Activated naive CD4-positive, alpha-beta T cell treated with anti-CD3 and anti-CD28 coated beads, Interleukin-2, amount 50 U/mL, for 24 hours (primary cell): ENCODE data around the gene CUL2.
"Not testable (repeated sequence)": the region's sequence is repeated elsewhere in the genome, so short reads cannot be mapped to it uniquely, and the experiment has no call there.

Experiments
- H3K27ac Mint-ChIP-seq: one replicate; pipeline ENCODE4 v1.8.0; 2021; ENCODE audit warnings: mild to moderate bottlenecking, mixed read lengths
- H3K27me3 Mint-ChIP-seq: one replicate; pipeline ENCODE4 v1.8.0; 2021; ENCODE audit warnings: mixed read lengths
- H3K36me3 Mint-ChIP-seq: one replicate; pipeline ENCODE4 v1.8.0; 2021; ENCODE audit warnings: mixed read lengths
- H3K4me1 Mint-ChIP-seq: one replicate; pipeline ENCODE4 v1.8.0; 2021; ENCODE audit warnings: mixed read lengths
- H3K4me3 Mint-ChIP-seq: one replicate; pipeline ENCODE4 v1.8.0; 2021; ENCODE audit warnings: mild to moderate bottlenecking, mixed read lengths
- H3K9me3 Mint-ChIP-seq: one replicate; pipeline ENCODE4 v1.8.0; 2021; ENCODE audit warnings: mixed read lengths

Gene CUL2

GRCh38 chr10:35096312-35096711 is 6.2 kb upstream of the CUL2 start:
- Mint-ChIP-seq H3K27me3 (peaks cover 2% of the 10 kb centered on the region), H3K4me3 (no peak overlapping the region), H3K4me1 (peaks cover 1% of the 10 kb centered on the region), H3K9me3 (no peaks in the 10 kb centered on the region), H3K27ac (no peak overlapping the region), H3K36me3 (no peaks in the 10 kb centered on the region)

- no peaks in the 10 kb centered on the region for H3K36me3 Mint-ChIP-seq
- H3K4me1 Mint-ChIP-seq: peaks cover 26% of the 10 kb centered on the region
- H3K4me3 Mint-ChIP-seq: no peak overlapping the region
- no peaks in the 10 kb centered on the region for H3K9me3 Mint-ChIP-seq
- no peak overlapping the region for H3K27ac Mint-ChIP-seq
- peaks cover 2% of the 10 kb centered on the region for H3K27me3 Mint-ChIP-seq
Observed at GRCh38 chr10:35092851-35093250, 2.7 kb upstream of the CUL2 start.

GRCh38 chr10:35091994-35092790 is 2.1 kb upstream of the CUL2 start:
- H3K4me3 Mint-ChIP-seq: no peak overlapping the region
- H3K36me3 Mint-ChIP-seq: peaks cover 3% of the 10 kb centered on the region
- H3K9me3 Mint-ChIP-seq: no peaks in the 10 kb centered on the region
- peaks cover 2% of the 10 kb centered on the region for H3K27me3 Mint-ChIP-seq
- peak overlapping the region; percentile 46 for H3K27ac Mint-ChIP-seq
- peaks cover 32% of the 10 kb centered on the region for H3K4me1 Mint-ChIP-seq

- Mint-ChIP-seq H3K27ac (peak overlapping the region; percentile 92), H3K4me1 (peaks cover 51% of the 10 kb centered on the region), H3K27me3 (no peaks in the 10 kb centered on the region), H3K36me3 (peaks cover 3% of the 10 kb centered on the region), H3K4me3 (peak overlapping the region; percentile 94), H3K9me3 (no peaks in the 10 kb centered on the region)
Observed at GRCh38 chr10:35089611-35090161, 455 bp downstream of the CUL2 start.

- peaks cover 16% of the 10 kb centered on the region for H3K36me3 Mint-ChIP-seq
- H3K27me3 Mint-ChIP-seq: no peaks in the 10 kb centered on the region
- no peak overlapping the region for H3K27ac Mint-ChIP-seq
- peaks cover 76% of the 10 kb centered on the region for H3K4me1 Mint-ChIP-seq
- no peak overlapping the region for H3K4me3 Mint-ChIP-seq
- H3K9me3 Mint-ChIP-seq: no peaks in the 10 kb centered on the region
Observed at GRCh38 chr10:35083242-35083641, 6.9 kb downstream of the CUL2 start.

- H3K9me3 Mint-ChIP-seq, H3K4me3 Mint-ChIP-seq: not testable (repeated sequence)
Observed at GRCh38 chr10:35080261-35080660, 9.9 kb downstream of the CUL2 start.

GRCh38 chr10:35079763-35080162 is 10.4 kb downstream of the CUL2 start:
- no peaks in the 10 kb centered on the region for H3K27me3 Mint-ChIP-seq
- H3K4me1 Mint-ChIP-seq: peaks cover 54% of the 10 kb centered on the region
- peaks cover 13% of the 10 kb centered on the region for H3K36me3 Mint-ChIP-seq
- no peak overlapping the region for H3K27ac Mint-ChIP-seq
- H3K4me3 Mint-ChIP-seq: no peak overlapping the region
- no peaks in the 10 kb centered on the region for H3K9me3 Mint-ChIP-seq

More at GRCh38 chr10:35080261-35080660, 9.9 kb downstream of the CUL2 start:
- peaks cover 13% of the 10 kb centered on the region for H3K36me3 Mint-ChIP-seq
- peaks cover 49% of the 10 kb centered on the region for H3K4me1 Mint-ChIP-seq
- not testable (repeated sequence) for H3K27me3 Mint-ChIP-seq, H3K27ac Mint-ChIP-seq

GRCh38 chr10:35079265-35079664 is 10.9 kb downstream of the CUL2 start:
- H3K4me1 Mint-ChIP-seq: peaks cover 54% of the 10 kb centered on the region
- no peaks in the 10 kb centered on the region for H3K9me3 Mint-ChIP-seq
- H3K36me3 Mint-ChIP-seq: peaks cover 13% of the 10 kb centered on the region
- H3K27ac Mint-ChIP-seq: no peak overlapping the region
- H3K27me3 Mint-ChIP-seq: no peaks in the 10 kb centered on the region
- no peak overlapping the region for H3K4me3 Mint-ChIP-seq

- Mint-ChIP-seq H3K9me3 (no peaks in the 10 kb centered on the region), H3K4me1 (peaks cover 23% of the 10 kb centered on the region), H3K4me3 (no peak overlapping the region), H3K36me3 (peaks cover 7% of the 10 kb centered on the region), H3K27me3 (no peaks in the 10 kb centered on the region), H3K27ac (no peak overlapping the region)
Observed at GRCh38 chr10:35075228-35075627, 14.9 kb downstream of the CUL2 start.

GRCh38 chr10:35074266-35074665 is 15.9 kb downstream of the CUL2 start:
- H3K9me3 Mint-ChIP-seq: no peaks in the 10 kb centered on the region
- no peak overlapping the region for H3K4me3 Mint-ChIP-seq

GRCh38 chr10:35070521-35070920 is 19.6 kb downstream of the CUL2 start:
- H3K4me3 Mint-ChIP-seq: no peak overlapping the region
- peak overlapping the region; percentile 89 for H3K27ac Mint-ChIP-seq
- no peaks in the 10 kb centered on the region for H3K9me3 Mint-ChIP-seq
- H3K36me3 Mint-ChIP-seq: peaks cover 7% of the 10 kb centered on the region
- peaks cover 14% of the 10 kb centered on the region for H3K4me1 Mint-ChIP-seq
- H3K27me3 Mint-ChIP-seq: no peaks in the 10 kb centered on the region

More at GRCh38 chr10:35074266-35074665, 15.9 kb downstream of the CUL2 start:
- Mint-ChIP-seq H3K4me1 (peaks cover 16% of the 10 kb centered on the region), H3K27ac (no peak overlapping the region), H3K36me3 (peaks cover 7% of the 10 kb centered on the region), H3K27me3 (no peaks in the 10 kb centered on the region)

GRCh38 chr10:35063837-35064454 is 26.2 kb downstream of the CUL2 start:
- H3K27ac Mint-ChIP-seq: no peak overlapping the region
- peaks cover 3% of the 10 kb centered on the region for H3K4me1 Mint-ChIP-seq
- no peak overlapping the region for H3K4me3 Mint-ChIP-seq
- no peaks in the 10 kb centered on the region for H3K9me3 Mint-ChIP-seq
- H3K27me3 Mint-ChIP-seq: no peaks in the 10 kb centered on the region
- peaks cover 5% of the 10 kb centered on the region for H3K36me3 Mint-ChIP-seq

GRCh38 chr10:35059481-35059880 is 30.7 kb downstream of the CUL2 start:
- Mint-ChIP-seq H3K9me3 (no peaks in the 10 kb centered on the region), H3K36me3 (peaks cover 8% of the 10 kb centered on the region), H3K4me3 (no peak overlapping the region)

GRCh38 chr10:35058686-35059085 is 31.5 kb downstream of the CUL2 start:
- Mint-ChIP-seq H3K36me3 (peaks cover 8% of the 10 kb centered on the region), H3K9me3 (no peaks in the 10 kb centered on the region), H3K27ac (no peak overlapping the region), H3K27me3 (no peaks in the 10 kb centered on the region), H3K4me3 (no peak overlapping the region), H3K4me1 (peaks cover 18% of the 10 kb centered on the region)

More at GRCh38 chr10:35059481-35059880, 30.7 kb downstream of the CUL2 start:
- Mint-ChIP-seq H3K27me3 (no peaks in the 10 kb centered on the region), H3K4me1 (peaks cover 18% of the 10 kb centered on the region), H3K27ac (no peak overlapping the region)

- no peaks in the 10 kb centered on the region for H3K27me3 Mint-ChIP-seq
- peaks cover 9% of the 10 kb centered on the region for H3K36me3 Mint-ChIP-seq
- peaks cover 18% of the 10 kb centered on the region for H3K4me1 Mint-ChIP-seq
- H3K4me3 Mint-ChIP-seq: no peak overlapping the region
- no peaks in the 10 kb centered on the region for H3K9me3 Mint-ChIP-seq
- no peak overlapping the region for H3K27ac Mint-ChIP-seq
Observed at GRCh38 chr10:35058134-35058533, 32.0 kb downstream of the CUL2 start.

GRCh38 chr10:35056686-35057085 is 33.5 kb downstream of the CUL2 start:
- Mint-ChIP-seq H3K4me1 (peaks cover 24% of the 10 kb centered on the region), H3K27me3 (no peaks in the 10 kb centered on the region), H3K27ac (peak overlapping the region; percentile 19), H3K4me3 (no peak overlapping the region), H3K9me3 (no peaks in the 10 kb centered on the region), H3K36me3 (peaks cover 16% of the 10 kb centered on the region)
